DMS153 treated with DMSO at 0.1 percent for 48 hours (cell line): ENCODE data around the gene POLR3H.

Source experiments
- DNase-seq: peaks from one replicate; lab custom pipeline; 2025; ENCODE audit not compliant: unreplicated experiment; lab: John Stamatoyannopoulos, UW

Gene POLR3H

GRCh38 chr22:41539146-41540005 is 4.9 kb downstream of the POLR3H start:
- DNase-seq: no peak

GRCh38 chr22:41538583-41538982 is 5.7 kb downstream of the POLR3H start:
- no peak for DNase-seq

- no peak for DNase-seq
These were observed 7.1 kb downstream of the POLR3H start for GRCh38 chr22:41537203-41537602.

GRCh38 chr22:41535244-41535643 is 9.0 kb downstream of the POLR3H start:
- DNase-seq: no peak

- no peak for DNase-seq
These were observed 10.1 kb downstream of the POLR3H start for GRCh38 chr22:41534219-41534618.

GRCh38 chr22:41532908-41533825 is 11.1 kb downstream of the POLR3H start:
- peak; percentile 26 for DNase-seq

GRCh38 chr22:41531715-41532477 is 12.4 kb downstream of the POLR3H start:
- DNase-seq: no peak

GRCh38 chr22:41530890-41531714 is 13.2 kb downstream of the POLR3H start:
- no peak for DNase-seq

GRCh38 chr22:41528938-41529561 is 15.2 kb downstream of the POLR3H start:
- no peak for DNase-seq

GRCh38 chr22:41528132-41528766 is 16.0 kb downstream of the POLR3H start:
- no peak for DNase-seq

- DNase-seq: no peak
These were observed 17.2 kb downstream of the POLR3H start for GRCh38 chr22:41526830-41527799.

GRCh38 chr22:41526226-41526829 is 17.9 kb downstream of the POLR3H start:
- no peak for DNase-seq

- no peak for DNase-seq
These were observed 18.6 kb downstream of the POLR3H start for GRCh38 chr22:41525450-41526225.

GRCh38 chr22:41524809-41525449 is 19.3 kb downstream of the POLR3H start:
- DNase-seq: no peak

GRCh38 chr22:41524251-41524661 is 20.0 kb downstream of the POLR3H start:
- DNase-seq: no peak

- DNase-seq: no peak
These were observed 20.6 kb downstream of the POLR3H start for GRCh38 chr22:41523464-41524221.
